ENCODE measurements around the gene C2CD4C.

C2CD4C gene

GRCh38 chr19:419721-420515 lies 11.0 kb upstream of the C2CD4C start:
- Histone ChIP-seq H3K36me3 (replicated peaks) (no peaks in the 10 kb centered on the region), H3K27me3 (replicated peaks) (no peaks in the 10 kb centered on the region), H3K27ac (no peak overlapping the region), H3K4me3 (ENCODE audit: low read depth, low read length) (no peak overlapping the region)
- DNase-seq, result no peak
- no peak for TF ChIP-seq CTCF (IDR thresholded peaks at IDR 0.05; ENCODE audit: low read depth, low read length, missing control alignments)
- in situ Hi-C loops (cut with HindIII; ENCODE audit: low pct_ligation_motif_present, low sequenced_read_pairs), result no loop called here

- Histone ChIP-seq H3K27me3 (replicated peaks) (no peaks in the 10 kb centered on the region), H3K27ac (no peak overlapping the region), H3K4me3 (ENCODE audit: low read depth, low read length) (no peak overlapping the region), H3K36me3 (replicated peaks) (no peaks in the 10 kb centered on the region)
- TF ChIP-seq CTCF (IDR thresholded peaks at IDR 0.05; ENCODE audit: low read depth, low read length, missing control alignments), result no peak
- DNase-seq, result no peak
- in situ Hi-C loops (cut with HindIII; ENCODE audit: low pct_ligation_motif_present, low sequenced_read_pairs), result no loop called here
These were observed 10.1 kb upstream of the C2CD4C start for GRCh38 chr19:418761-419671.

- Histone ChIP-seq H3K4me3 (ENCODE audit: low read depth, low read length) (no peak overlapping the region), H3K27me3 (replicated peaks) (no peaks in the 10 kb centered on the region), H3K36me3 (replicated peaks) (no peaks in the 10 kb centered on the region), H3K27ac (no peak overlapping the region)
- TF ChIP-seq CTCF (IDR thresholded peaks at IDR 0.05; ENCODE audit: low read depth, low read length, missing control alignments), result no peak
- DNase-seq, result no peak
- in situ Hi-C loops (cut with HindIII; ENCODE audit: low pct_ligation_motif_present, low sequenced_read_pairs), result no loop called here
These were observed 7.5 kb upstream of the C2CD4C start for GRCh38 chr19:416416-416815.

- no peak overlapping the region for H3K4me3 ChIP-seq (ENCODE audit: low read depth, low read length)
- no peaks in the 10 kb centered on the region for H3K36me3 ChIP-seq (replicated peaks)
- in situ Hi-C loops (cut with HindIII; ENCODE audit: low pct_ligation_motif_present, low sequenced_read_pairs), result no loop called here
- no peak for DNase-seq
- no peaks in the 10 kb centered on the region for H3K27me3 ChIP-seq (replicated peaks)
- no peak for TF ChIP-seq CTCF (IDR thresholded peaks at IDR 0.05; ENCODE audit: low read depth, low read length, missing control alignments)
- no peak overlapping the region for H3K27ac ChIP-seq
These were observed 6.3 kb upstream of the C2CD4C start for GRCh38 chr19:415292-415691.

GRCh38 chr19:413756-414420 lies 4.9 kb upstream of the C2CD4C start:
- no peak overlapping the region for H3K4me3 ChIP-seq (ENCODE audit: low read depth, low read length)
- DNase-seq, result no peak
- no peak overlapping the region for H3K27ac ChIP-seq
- no peak for TF ChIP-seq CTCF (IDR thresholded peaks at IDR 0.05; ENCODE audit: low read depth, low read length, missing control alignments)
- in situ Hi-C loops (cut with HindIII; ENCODE audit: low pct_ligation_motif_present, low sequenced_read_pairs), result no loop called here
- peaks cover 10% of the 10 kb centered on the region for H3K27me3 ChIP-seq (replicated peaks)
- H3K36me3 ChIP-seq (replicated peaks), result no peaks in the 10 kb centered on the region
